Large intestine (tissue), 3 donors: ENCODE data around the gene PLXNC1. TPM values are rescaled to one million over a fixed set of nuclear protein-coding genes. Genes with fewer than 3 reads are reported as not detected.
"Not testable (repeated sequence)": the region's sequence is repeated elsewhere in the genome, so short reads cannot be mapped to it uniquely, and the experiment has no call there.

Experiments used
- DNase-seq, 2 donors: peaks; one replicate each; pipeline versions ENCODE4 v3.0.0 to v3.0.0-alpha.2; 2013
- H3K27ac ChIP-seq: one replicate; pipeline ENCODE4 v1.5.1; 2013; ENCODE audit warnings: low read length
- H3K27me3 ChIP-seq: 2 replicates; pipeline ENCODE4 v1.6.1; 2013; ENCODE audit warnings: low read length; ENCODE audit not compliant: control insufficient read depth, insufficient read depth
- H3K36me3 ChIP-seq: 2 replicates; pipeline ENCODE4 v1.6.1; 2013; ENCODE audit warnings: low read length; ENCODE audit not compliant: control insufficient read depth, insufficient read depth
- H3K4me1 ChIP-seq: one replicate; pipeline ENCODE4 v1.6.1; 2013; ENCODE audit warnings: low read length; ENCODE audit not compliant: control insufficient read depth, insufficient read depth
- H3K4me3 ChIP-seq: one replicate; pipeline ENCODE4 v1.5.1; 2013; ENCODE audit warnings: low read length
- H3K9me3 ChIP-seq: one replicate; pipeline ENCODE4 v1.6.1; 2013; ENCODE audit warnings: mild to moderate bottlenecking, low read depth, low read length, moderate library complexity; ENCODE audit not compliant: control insufficient read depth
- WGBS: methylation state at CpG from one replicate; pipeline ENCODE4 v1.1.5; 2013; ENCODE audit warnings: low lambda C conversion rate; ENCODE audit not compliant: insufficient coverage; 5-methylcytosine and 5-hydroxymethylcytosine counted together
- polyA plus RNA-seq: library from polyadenylated mRNA; unstranded; fragments of 120-200 nt; gene quantifications from one replicate; pipeline ENCODE4 v1.2.1, GENCODE V29; 2013

PLXNC1 gene
- polyA plus RNA-seq, 1 donor = 20.3 TPM

- not testable (repeated sequence) for H3K36me3 ChIP-seq, H3K4me1 ChIP-seq, H3K4me3 ChIP-seq, H3K27ac ChIP-seq, H3K27me3 ChIP-seq, DNase-seq
- peaks cover 22% of the 10 kb centered on the region for H3K9me3 ChIP-seq
- 100% methylated on average over 1 of the region's 2 CpGs for WGBS
Observed at GRCh38 chr12:94316600-94316999, 168.2 kb downstream of the PLXNC1 start.

- peaks cover 1% of the 10 kb centered on the region for H3K4me1 ChIP-seq
- H3K4me3 ChIP-seq = no peak overlapping the region
- no peak overlapping the region for H3K27ac ChIP-seq
- 100% methylated on average over 1 of the region's 1 CpG for WGBS
- DNase-seq = no peak
- no peaks in the 10 kb centered on the region for H3K27me3 ChIP-seq
- peaks cover 22% of the 10 kb centered on the region for H3K9me3 ChIP-seq
- peaks cover 21% of the 10 kb centered on the region for H3K36me3 ChIP-seq
Observed at GRCh38 chr12:94318181-94318580, 169.8 kb downstream of the PLXNC1 start.

- Histone ChIP-seq H3K36me3 (peaks cover 26% of the 10 kb centered on the region), H3K9me3 (peaks cover 17% of the 10 kb centered on the region), H3K27me3 (no peaks in the 10 kb centered on the region), H3K4me3 (no peak overlapping the region), H3K4me1 (no peaks in the 10 kb centered on the region), H3K27ac (no peak overlapping the region)
- DNase-seq = no peak
Observed at GRCh38 chr12:94320109-94320508, 171.7 kb downstream of the PLXNC1 start.

- Histone ChIP-seq H3K36me3 (peaks cover 26% of the 10 kb centered on the region), H3K4me1 (no peaks in the 10 kb centered on the region), H3K27ac (no peak overlapping the region), H3K27me3 (no peaks in the 10 kb centered on the region), H3K9me3 (peaks cover 17% of the 10 kb centered on the region), H3K4me3 (no peak overlapping the region)
- no CpG with 5 or more reads among the region's 2 CpGs for WGBS
- no peak for DNase-seq
Observed at GRCh38 chr12:94322346-94322745, 174.0 kb downstream of the PLXNC1 start.

GRCh38 chr12:94326234-94326633, 177.9 kb downstream of the PLXNC1 start:
- H3K9me3 ChIP-seq = peaks cover 4% of the 10 kb centered on the region
- DNase-seq = no peak
- H3K27ac ChIP-seq = no peak overlapping the region
- no peaks in the 10 kb centered on the region for H3K4me1 ChIP-seq
- H3K27me3 ChIP-seq = no peaks in the 10 kb centered on the region
- peaks cover 29% of the 10 kb centered on the region for H3K36me3 ChIP-seq
- H3K4me3 ChIP-seq = no peak overlapping the region
- no CpG with 5 or more reads among the region's 1 CpG for WGBS

- no peak overlapping the region for H3K4me3 ChIP-seq
- DNase-seq = no peak
- H3K27me3 ChIP-seq = no peaks in the 10 kb centered on the region
- peaks cover 24% of the 10 kb centered on the region for H3K36me3 ChIP-seq
- no peaks in the 10 kb centered on the region for H3K4me1 ChIP-seq
- H3K27ac ChIP-seq = no peak overlapping the region
- no peaks in the 10 kb centered on the region for H3K9me3 ChIP-seq
Observed at GRCh38 chr12:94326727-94327126, 178.3 kb downstream of the PLXNC1 start.

GRCh38 chr12:94327809-94328208, 179.4 kb downstream of the PLXNC1 start:
- 100% methylated on average over 1 of the region's 1 CpG for WGBS

GRCh38 chr12:94329366-94329765, 181.0 kb downstream of the PLXNC1 start:
- no peaks in the 10 kb centered on the region for H3K4me1 ChIP-seq
- no CpG with 5 or more reads among the region's 1 CpG for WGBS
- no peaks in the 10 kb centered on the region for H3K27me3 ChIP-seq
- H3K27ac ChIP-seq = no peak overlapping the region
- peaks cover 7% of the 10 kb centered on the region for H3K36me3 ChIP-seq
- H3K4me3 ChIP-seq = no peak overlapping the region
- H3K9me3 ChIP-seq = no peaks in the 10 kb centered on the region
- DNase-seq = no peak

More at GRCh38 chr12:94327809-94328208, 179.4 kb downstream of the PLXNC1 start:
- no peaks in the 10 kb centered on the region for H3K4me1 ChIP-seq
- no peak overlapping the region for H3K4me3 ChIP-seq
- H3K27ac ChIP-seq = no peak overlapping the region
- no peaks in the 10 kb centered on the region for H3K27me3 ChIP-seq
- H3K36me3 ChIP-seq = peaks cover 13% of the 10 kb centered on the region
- DNase-seq = no peak
- no peaks in the 10 kb centered on the region for H3K9me3 ChIP-seq

GRCh38 chr12:94333396-94333795, 185.0 kb downstream of the PLXNC1 start:
- 100% methylated on average over 3 of the region's 3 CpGs for WGBS
- no peak overlapping the region for H3K4me3 ChIP-seq
- H3K9me3 ChIP-seq = no peaks in the 10 kb centered on the region
- H3K36me3 ChIP-seq = peaks cover 4% of the 10 kb centered on the region
- no peaks in the 10 kb centered on the region for H3K27me3 ChIP-seq
- no peak for DNase-seq
- H3K4me1 ChIP-seq = peaks cover 6% of the 10 kb centered on the region
- no peak overlapping the region for H3K27ac ChIP-seq

GRCh38 chr12:94336211-94336925, 188.0 kb downstream of the PLXNC1 start:
- H3K9me3 ChIP-seq = peaks cover 2% of the 10 kb centered on the region
- peaks cover 14% of the 10 kb centered on the region for H3K4me1 ChIP-seq
- H3K27ac ChIP-seq = peak overlapping the region; percentile 86
- H3K27me3 ChIP-seq = no peaks in the 10 kb centered on the region
- H3K4me3 ChIP-seq = no peak overlapping the region
- WGBS = no CpG with 5 or more reads among the region's 5 CpGs
- no peak for DNase-seq
- no peaks in the 10 kb centered on the region for H3K36me3 ChIP-seq
